Tibial nerve (tissue), 4 donors: Measurements from ENCODE around the gene SWAP70. TPM values are rescaled to one million over a fixed set of nuclear protein-coding genes. Genes with fewer than 3 reads are reported as not detected.

Source experiments
- DNase-seq, 2 donors: peaks; one replicate each; pipeline ENCODE4 v3.0.0-alpha.2; 2019; ENCODE audit warnings: low spot score in 2 of 2
- H3K27ac ChIP-seq, 4 donors: fragments of 200-600 bp; sonication (generic) in 3 of 4; one replicate each; pipeline ENCODE4 v1.5.1; 2017 to 2019; ENCODE audit warnings: mild to moderate bottlenecking in 1 of 4
- H3K27me3 ChIP-seq, 2 donors: fragments of 200-600 bp; sonication (generic) in 1 of 2; one replicate each; pipeline versions ENCODE4 v1.5.1 to v1.6.0; 2017 to 2019
- H3K36me3 ChIP-seq, 3 donors: fragments of 200-600 bp; sonication (generic); one replicate each; pipeline ENCODE4 v1.5.1; 2018 to 2019
- H3K4me1 ChIP-seq, 4 donors: fragments of 200-600 bp; sonication (generic) in 3 of 4; one replicate each; pipeline ENCODE4 v1.5.1; 2017 to 2019
- H3K4me3 ChIP-seq, 4 donors: fragments of 200-600 bp; sonication (generic) in 3 of 4; one replicate each; pipeline ENCODE4 v1.5.1; 2017 to 2019; ENCODE audit warnings: mild to moderate bottlenecking in 1 of 4, moderate library complexity in 1 of 4
- H3K9me3 ChIP-seq, 4 donors: fragments of 200-600 bp; sonication (generic) in 3 of 4; one replicate each; pipeline ENCODE4 v1.5.1; 2017 to 2019
- EP300 ChIP-seq, 2 donors: sonication (generic); formaldehyde crosslinking; IDR thresholded peaks; one replicate each; pipeline ENCODE4 v1.6.1; 2017; ENCODE audit warnings: antibody characterized with exemption in 2 of 2, mild to moderate bottlenecking in 1 of 2
- POLR2A ChIP-seq, 2 donors: fragments of 450-650 bp; IDR thresholded peaks; one replicate each; pipeline ENCODE4 v1.6.1; 2017; ENCODE audit warnings: antibody characterized with exemption in 2 of 2, mild to moderate bottlenecking in 2 of 2, moderate library complexity in 2 of 2
- WGBS, 2 donors: methylation state at CpG; one replicate each; pipeline ENCODE4 v1.1.5; 2018; 5-methylcytosine and 5-hydroxymethylcytosine counted together
- total RNA-seq, 4 donors: library from RNA; depleted of rRNA; stranded (reverse); fragments of >200 nt; gene quantifications; one replicate each; pipeline ENCODE4 v1.1.0, GENCODE V29; 2016
- TF ChIP-seq, protein P1 (sequence below), 5 experiments: fragments of 200-600 bp in 3 of 5; fragments of 450-650 bp in 2 of 5; sonication (generic) in 3 of 5; IDR thresholded peaks; one replicate each; pipeline ENCODE4 v1.5.1; 2016 to 2019; ENCODE audit warnings: antibody characterized with exemption in 5 of 5, mild to moderate bottlenecking in 3 of 5, moderate library complexity in 2 of 5

The SWAP70 gene
- total RNA-seq, 4 donors from 2014 or later = 51.0 to 79.1 (median 66.9) TPM

DNA sequence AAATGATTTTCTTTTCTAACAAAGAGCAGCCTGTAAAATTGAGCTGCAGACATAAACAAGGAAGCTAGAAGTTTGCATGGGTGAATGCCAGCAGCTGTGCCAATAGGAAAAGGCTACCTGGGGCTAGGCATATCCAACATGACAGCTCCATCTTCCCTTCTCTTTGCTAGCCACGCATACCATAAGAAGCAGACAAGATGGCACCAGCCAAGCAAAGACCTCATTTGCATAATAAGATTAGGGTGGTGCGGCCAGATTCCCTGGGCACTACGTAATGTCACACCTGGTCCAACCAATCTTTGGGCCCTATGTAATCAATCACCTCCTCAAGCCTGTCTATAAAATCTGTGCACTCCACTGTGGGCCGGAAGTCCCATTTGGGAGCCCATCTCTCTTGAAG, 108.3 kb downstream of the SWAP70 start:
- Histone ChIP-seq H3K27me3 (no peaks in the 10 kb centered on the region), H3K4me1 (peaks cover 0 to 23% (median 4%) of the 10 kb centered on the region in 4 donors), H3K9me3 (no peaks in the 10 kb centered on the region), H3K4me3 (no peak overlapping the region), H3K36me3 (peaks cover 0 to under 1% (median 0%) of the 10 kb centered on the region in 3 donors), H3K27ac (no peak overlapping the region)
- DNase-seq = no peak
- WGBS, 2 donors = 90 to 100% methylated on average over 4 of the region's 4 CpGs
- TF ChIP-seq EP300 (IDR thresholded peaks at IDR 0.05) (no peak), POLR2A (IDR thresholded peaks at IDR 0.05) (no peak)
- TF ChIP-seq, protein P1, sequence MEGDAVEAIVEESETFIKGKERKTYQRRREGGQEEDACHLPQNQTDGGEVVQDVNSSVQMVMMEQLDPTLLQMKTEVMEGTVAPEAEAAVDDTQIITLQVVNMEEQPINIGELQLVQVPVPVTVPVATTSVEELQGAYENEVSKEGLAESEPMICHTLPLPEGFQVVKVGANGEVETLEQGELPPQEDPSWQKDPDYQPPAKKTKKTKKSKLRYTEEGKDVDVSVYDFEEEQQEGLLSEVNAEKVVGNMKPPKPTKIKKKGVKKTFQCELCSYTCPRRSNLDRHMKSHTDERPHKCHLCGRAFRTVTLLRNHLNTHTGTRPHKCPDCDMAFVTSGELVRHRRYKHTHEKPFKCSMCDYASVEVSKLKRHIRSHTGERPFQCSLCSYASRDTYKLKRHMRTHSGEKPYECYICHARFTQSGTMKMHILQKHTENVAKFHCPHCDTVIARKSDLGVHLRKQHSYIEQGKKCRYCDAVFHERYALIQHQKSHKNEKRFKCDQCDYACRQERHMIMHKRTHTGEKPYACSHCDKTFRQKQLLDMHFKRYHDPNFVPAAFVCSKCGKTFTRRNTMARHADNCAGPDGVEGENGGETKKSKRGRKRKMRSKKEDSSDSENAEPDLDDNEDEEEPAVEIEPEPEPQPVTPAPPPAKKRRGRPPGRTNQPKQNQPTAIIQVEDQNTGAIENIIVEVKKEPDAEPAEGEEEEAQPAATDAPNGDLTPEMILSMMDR (IDR thresholded peaks at IDR 0.05) = no peak

DNA sequence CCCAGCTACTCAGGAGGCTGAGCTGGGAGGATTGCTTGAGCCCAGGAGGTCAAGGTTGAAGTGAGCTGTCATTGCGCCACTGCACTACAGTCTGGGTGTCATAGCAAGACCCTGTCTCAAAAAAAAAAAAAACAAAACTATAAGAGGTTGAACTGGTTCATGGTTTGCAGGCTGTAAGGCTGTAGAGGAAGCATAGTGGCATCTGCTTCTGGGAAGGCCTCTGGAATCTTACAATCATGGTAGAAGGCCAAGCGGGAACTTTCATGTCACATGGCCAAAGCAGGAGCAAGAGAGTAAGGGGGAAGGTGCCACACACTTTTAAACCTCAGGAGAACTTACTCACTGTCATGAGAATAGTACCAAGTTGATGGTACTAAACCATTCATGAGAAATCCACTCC, 109.6 kb downstream of the SWAP70 start:
- TF ChIP-seq, protein P1 (IDR thresholded peaks at IDR 0.05) = no peak
- TF ChIP-seq POLR2A (IDR thresholded peaks at IDR 0.05) (no peak), EP300 (IDR thresholded peaks at IDR 0.05) (no peak)
- Histone ChIP-seq H3K27ac (no peak overlapping the region), H3K4me1 (peaks cover 0 to 23% (median 4%) of the 10 kb centered on the region in 4 donors)

DNA sequence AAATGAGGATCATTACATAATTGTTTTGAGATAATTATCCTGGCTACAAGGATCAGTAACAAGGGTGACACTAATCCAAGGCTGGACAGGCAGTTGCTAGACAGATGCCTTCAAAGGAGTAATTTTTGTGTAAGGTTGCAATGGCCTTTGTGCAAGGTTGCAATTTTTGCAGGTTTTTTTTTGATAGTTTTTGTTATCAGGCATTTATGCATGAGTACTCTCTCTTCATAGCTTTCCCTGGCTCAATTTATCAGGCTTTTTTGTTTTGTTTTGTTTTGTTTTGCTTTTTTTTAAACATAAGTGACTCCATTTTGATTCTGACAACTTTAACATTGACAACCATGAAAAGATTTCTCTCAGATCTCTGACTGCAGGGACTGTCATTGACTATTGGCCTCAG, 110.2 kb downstream of the SWAP70 start:
- no peak overlapping the region for H3K4me3 ChIP-seq
- H3K36me3 ChIP-seq = peaks cover 0 to 17% (median 0%) of the 10 kb centered on the region in 3 donors
- H3K9me3 ChIP-seq = no peaks in the 10 kb centered on the region
- no peak for DNase-seq
- no peak overlapping the region for H3K27ac ChIP-seq
- TF ChIP-seq, protein P1 (IDR thresholded peaks at IDR 0.05) = no peak
- TF ChIP-seq POLR2A (IDR thresholded peaks at IDR 0.05) = no peak
- no peak for TF ChIP-seq EP300 (IDR thresholded peaks at IDR 0.05)
- H3K27me3 ChIP-seq = no peaks in the 10 kb centered on the region
- peaks cover 0 to 23% (median 4%) of the 10 kb centered on the region in 4 donors for H3K4me1 ChIP-seq

More for the DNA sequence above, 109.6 kb downstream of the SWAP70 start:
- no peak for DNase-seq
- Histone ChIP-seq H3K9me3 (no peaks in the 10 kb centered on the region), H3K36me3 (peaks cover 0 to 12% (median 0%) of the 10 kb centered on the region in 3 donors), H3K4me3 (no peak overlapping the region), H3K27me3 (no peaks in the 10 kb centered on the region)
- 96 to 97% methylated on average over 2 of the region's 2 CpGs for WGBS, 2 donors

DNA sequence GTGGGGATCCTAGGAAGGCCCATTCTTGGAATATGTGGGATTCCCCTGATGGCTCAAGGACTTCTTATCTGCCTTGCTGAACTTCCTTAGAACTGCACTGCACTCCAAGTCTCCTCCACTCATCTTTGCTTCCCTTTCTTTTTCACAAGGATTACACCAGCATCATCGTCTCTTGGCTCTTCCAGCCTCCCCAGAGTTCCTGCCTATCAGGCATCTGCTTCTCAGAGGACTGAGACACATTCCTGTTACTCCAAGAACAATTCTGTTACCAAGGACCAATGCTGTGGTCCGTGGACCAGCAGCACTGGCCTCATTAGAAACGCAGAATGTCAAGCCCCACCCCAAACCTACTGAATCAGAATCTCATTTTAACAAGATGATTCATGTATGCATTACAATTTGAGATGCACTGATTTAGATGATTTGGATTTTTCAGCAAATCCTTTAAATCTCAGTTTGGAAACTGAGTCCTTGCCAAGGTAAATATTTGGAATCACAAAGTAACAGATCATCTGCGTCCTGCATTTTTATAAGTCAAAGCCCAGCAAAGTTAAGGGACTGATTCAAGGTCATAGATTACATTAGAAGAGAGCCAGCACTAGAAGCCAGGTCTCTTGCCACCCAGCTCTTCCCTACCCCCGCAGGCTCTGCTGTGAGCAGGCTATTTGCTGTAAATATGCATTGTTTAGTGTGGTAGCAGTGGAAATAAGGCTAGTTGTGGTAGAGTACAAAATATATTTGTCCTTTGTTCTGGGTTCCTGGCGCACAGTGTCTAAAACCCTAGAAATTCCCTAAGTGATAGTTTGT, 110.9 kb downstream of the SWAP70 start:
- peaks cover 0 to 23% (median 4%) of the 10 kb centered on the region in 4 donors for H3K4me1 ChIP-seq
- peak overlapping the region in 2 of 4 donors; percentile 8 to 34 for H3K27ac ChIP-seq
- TF ChIP-seq, protein P1 (IDR thresholded peaks at IDR 0.05) = no peak
- TF ChIP-seq EP300 (IDR thresholded peaks at IDR 0.05) = no peak
- no peak for TF ChIP-seq POLR2A (IDR thresholded peaks at IDR 0.05)
- DNase-seq = no peak
- WGBS, 2 donors = 27 to 34% methylated on average over 6 of the region's 6 CpGs
- H3K4me3 ChIP-seq = no peak overlapping the region
- H3K9me3 ChIP-seq = no peaks in the 10 kb centered on the region
- H3K36me3 ChIP-seq = peaks cover 0 to 24% (median 0%) of the 10 kb centered on the region in 3 donors
- H3K27me3 ChIP-seq = no peaks in the 10 kb centered on the region

DNA sequence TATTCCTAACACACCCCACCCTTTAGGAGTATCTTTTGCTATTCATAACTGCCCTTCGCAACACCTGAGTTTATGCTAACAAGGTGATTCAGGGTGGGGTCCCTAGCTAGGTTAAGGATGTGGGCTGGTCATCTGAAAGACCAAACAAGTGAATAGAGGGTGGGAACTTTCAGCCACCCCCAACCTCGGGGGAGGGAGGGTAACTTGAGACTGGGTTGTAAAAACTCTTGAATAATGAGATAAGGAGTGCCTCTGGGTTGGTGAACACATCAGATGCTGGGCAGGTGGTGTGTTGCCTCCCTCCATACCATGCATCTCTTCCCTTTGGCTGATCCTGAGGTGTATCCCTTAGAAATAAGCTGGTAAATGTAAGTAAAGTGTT, 111.5 kb downstream of the SWAP70 start:
- Histone ChIP-seq H3K9me3 (no peaks in the 10 kb centered on the region), H3K4me1 (peaks cover 0 to 23% (median 4%) of the 10 kb centered on the region in 4 donors), H3K4me3 (no peak overlapping the region), H3K36me3 (peaks cover 0 to 30% (median 0%) of the 10 kb centered on the region in 3 donors), H3K27me3 (no peaks in the 10 kb centered on the region), H3K27ac (peak overlapping the region in 2 of 4 donors; percentile 8 to 34)
- WGBS, 2 donors = 42 to 48% methylated on average over 2 of the region's 2 CpGs
- no peak for DNase-seq
- TF ChIP-seq, protein P1 (IDR thresholded peaks at IDR 0.05) = no peak
- TF ChIP-seq POLR2A (IDR thresholded peaks at IDR 0.05) (no peak), EP300 (IDR thresholded peaks at IDR 0.05) (no peak)
